PFSK-1 (cell line): ENCODE measurements around the gene TENM3.

ENCODE experiments used
- FOXP2 ChIP-seq: optimal IDR thresholded peaks from 2 replicates; pipeline ENCODE3; 2011; ENCODE audit warnings: borderline replicate concordance, control low read depth, inconsistent platforms; ENCODE audit not compliant: insufficient read depth; ENCODE audit errors: extremely low read length, extremely low read depth
- POLR2AphosphoS5 ChIP-seq: IDR thresholded peaks from 2 replicates; pipeline ENCODE4 v1.6.1; 2012; ENCODE audit warnings: low read depth, mild to moderate bottlenecking, control low read depth, low read length, moderate library complexity
- REST ChIP-seq, 2 experiments: IDR thresholded peaks; 2 replicates each; pipeline versions ENCODE4 v1.6.1 to v1.8.0; 2011 to 2012; ENCODE audit warnings: low read depth in 2 of 2, low read length in 2 of 2, control low read depth in 1 of 2, inconsistent platforms in 1 of 2, mild to moderate bottlenecking in 1 of 2, moderate library complexity in 1 of 2; ENCODE audit not compliant: insufficient read depth in 1 of 2
- SIN3A ChIP-seq: IDR thresholded peaks from 2 replicates; pipeline ENCODE4 v1.6.1; 2012; ENCODE audit warnings: mild to moderate bottlenecking, low read length, moderate library complexity, borderline replicate concordance; ENCODE audit not compliant: insufficient read depth
- TAF1 ChIP-seq: IDR thresholded peaks from 2 replicates; pipeline ENCODE4 v1.6.1; 2012; ENCODE audit warnings: low read length, control low read depth, borderline replicate concordance; ENCODE audit not compliant: insufficient read depth

Gene TENM3

GRCh38 chr4:182314537-182314936, 71.3 kb downstream of the TENM3 start:
- no peak for TF ChIP-seq SIN3A
- no peak for TF ChIP-seq TAF1
- no peak for TF ChIP-seq POLR2AphosphoS5
- no peak for TF ChIP-seq REST (IDR thresholded peaks at IDR 0.05; ENCODE audit: insufficient read depth in 1 of 2, low read depth in 2 of 2, low read length in 2 of 2)
- no peak for TF ChIP-seq FOXP2

- no peak for TF ChIP-seq TAF1
- TF ChIP-seq FOXP2: no peak
- TF ChIP-seq REST (IDR thresholded peaks at IDR 0.05; ENCODE audit: insufficient read depth in 1 of 2, low read depth in 2 of 2, low read length in 2 of 2): no peak
- no peak for TF ChIP-seq POLR2AphosphoS5
- no peak for TF ChIP-seq SIN3A
Measured at GRCh38 chr4:182318256-182318655, 75.1 kb downstream of the TENM3 start.

GRCh38 chr4:182320092-182320491, 76.9 kb downstream of the TENM3 start:
- TF ChIP-seq REST (IDR thresholded peaks at IDR 0.05; ENCODE audit: insufficient read depth in 1 of 2, low read depth in 2 of 2, low read length in 2 of 2) (no peak), SIN3A (no peak), POLR2AphosphoS5 (no peak), FOXP2 (no peak), TAF1 (no peak)

- no peak for TF ChIP-seq TAF1
- TF ChIP-seq POLR2AphosphoS5: no peak
- TF ChIP-seq FOXP2: no peak
- no peak for TF ChIP-seq SIN3A
- no peak for TF ChIP-seq REST (IDR thresholded peaks at IDR 0.05; ENCODE audit: insufficient read depth in 1 of 2, low read depth in 2 of 2, low read length in 2 of 2)
Measured at GRCh38 chr4:182320580-182320979, 77.4 kb downstream of the TENM3 start.

GRCh38 chr4:182324282-182324681, 81.1 kb downstream of the TENM3 start:
- TF ChIP-seq TAF1: no peak
- no peak for TF ChIP-seq SIN3A
- no peak for TF ChIP-seq FOXP2

GRCh38 chr4:182325397-182325796, 82.2 kb downstream of the TENM3 start:
- TF ChIP-seq TAF1 (no peak), FOXP2 (no peak), REST (IDR thresholded peaks at IDR 0.05; ENCODE audit: insufficient read depth in 1 of 2, low read depth in 2 of 2, low read length in 2 of 2) (no peak), POLR2AphosphoS5 (no peak), SIN3A (no peak)
